Tibial nerve (tissue), 4 donors: Measurements from ENCODE around the gene NMD3.

Source experiments
- CTCF ChIP-seq, 5 experiments: fragments of 200-600 bp in 3 of 5; fragments of 450-650 bp in 2 of 5; sonication (generic) in 3 of 5; IDR thresholded peaks; one replicate each; pipeline ENCODE4 v1.5.1; 2016 to 2019; ENCODE audit warnings: antibody characterized with exemption in 5 of 5, mild to moderate bottlenecking in 3 of 5, moderate library complexity in 2 of 5
- EP300 ChIP-seq, 2 donors: sonication (generic); formaldehyde crosslinking; IDR thresholded peaks; one replicate each; pipeline ENCODE4 v1.6.1; 2017; ENCODE audit warnings: antibody characterized with exemption in 2 of 2, mild to moderate bottlenecking in 1 of 2
- POLR2A ChIP-seq, 2 donors: fragments of 450-650 bp; IDR thresholded peaks; one replicate each; pipeline ENCODE4 v1.6.1; 2017; ENCODE audit warnings: antibody characterized with exemption in 2 of 2, mild to moderate bottlenecking in 2 of 2, moderate library complexity in 2 of 2

- no peak for TF ChIP-seq POLR2A (IDR thresholded peaks at IDR 0.05)
- no peak for TF ChIP-seq EP300 (IDR thresholded peaks at IDR 0.05)
- no peak for TF ChIP-seq CTCF (IDR thresholded peaks at IDR 0.05)
Observed at GRCh38 chr3:161293381-161293780, 72.3 kb downstream of the NMD3 start.
